Fibroblast of villous mesenchyme (primary cell): Measurements from ENCODE around the gene DET1. TPM values are rescaled to one million over a fixed set of nuclear protein-coding genes. Genes with fewer than 3 reads are reported as not detected.
A peak's percentile ranks its signal among the peaks of the same experiment; 100 is the strongest.
"Not testable (repeated sequence)": the region's sequence is repeated elsewhere in the genome, so short reads cannot be mapped to it uniquely, and the experiment has no call there.

ENCODE experiments used
- DNase-seq: peaks from one replicate; pipeline ENCODE4 v3.0.0-alpha.2; 2010; ENCODE audit warnings: low read depth
- H3K4me3 ChIP-seq: 2 replicates; pipeline ENCODE4 v1.5.1; 2011; ENCODE audit warnings: low read depth, mild to moderate bottlenecking, low read length
- total RNA-seq: library from RNA; depleted of rRNA; stranded (reverse); fragments of >200 nt; gene quantifications from 2 replicates; pipeline ENCODE4 v1.2.3, GENCODE V29; 2012
- TF ChIP-seq, protein P1 (sequence below): IDR thresholded peaks from 2 replicates; pipeline ENCODE4 v1.5.1; 2012; ENCODE audit warnings: low read depth, mild to moderate bottlenecking, low read length; ENCODE audit not compliant: insufficient read depth

The DET1 gene
- total RNA-seq, 1 donor: 7.8 TPM

DNA sequence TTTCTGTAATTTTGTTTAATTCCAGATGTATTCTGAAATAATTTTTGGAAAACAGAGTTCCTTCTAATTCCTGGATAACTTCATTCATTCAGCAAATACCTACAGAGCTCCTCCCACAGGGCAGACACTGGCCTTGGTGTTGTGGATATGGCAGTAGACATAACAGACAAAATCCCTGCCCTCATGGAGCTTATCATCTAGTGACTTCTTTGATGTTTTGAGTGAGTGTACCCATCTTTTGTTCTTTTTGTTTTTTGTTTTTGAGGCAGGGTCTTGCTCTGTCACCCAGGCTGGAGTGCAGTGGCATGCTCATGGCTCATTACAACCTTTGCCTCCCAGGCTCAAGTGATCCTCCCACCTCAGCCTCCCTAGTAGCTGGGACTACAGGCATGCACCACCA, 21.1 kb downstream of the DET1 start:
- H3K4me3 ChIP-seq: no peak overlapping the region
- no peak for DNase-seq
- TF ChIP-seq, protein P1, sequence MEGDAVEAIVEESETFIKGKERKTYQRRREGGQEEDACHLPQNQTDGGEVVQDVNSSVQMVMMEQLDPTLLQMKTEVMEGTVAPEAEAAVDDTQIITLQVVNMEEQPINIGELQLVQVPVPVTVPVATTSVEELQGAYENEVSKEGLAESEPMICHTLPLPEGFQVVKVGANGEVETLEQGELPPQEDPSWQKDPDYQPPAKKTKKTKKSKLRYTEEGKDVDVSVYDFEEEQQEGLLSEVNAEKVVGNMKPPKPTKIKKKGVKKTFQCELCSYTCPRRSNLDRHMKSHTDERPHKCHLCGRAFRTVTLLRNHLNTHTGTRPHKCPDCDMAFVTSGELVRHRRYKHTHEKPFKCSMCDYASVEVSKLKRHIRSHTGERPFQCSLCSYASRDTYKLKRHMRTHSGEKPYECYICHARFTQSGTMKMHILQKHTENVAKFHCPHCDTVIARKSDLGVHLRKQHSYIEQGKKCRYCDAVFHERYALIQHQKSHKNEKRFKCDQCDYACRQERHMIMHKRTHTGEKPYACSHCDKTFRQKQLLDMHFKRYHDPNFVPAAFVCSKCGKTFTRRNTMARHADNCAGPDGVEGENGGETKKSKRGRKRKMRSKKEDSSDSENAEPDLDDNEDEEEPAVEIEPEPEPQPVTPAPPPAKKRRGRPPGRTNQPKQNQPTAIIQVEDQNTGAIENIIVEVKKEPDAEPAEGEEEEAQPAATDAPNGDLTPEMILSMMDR: no peak

GRCh38 chr15:88524094-88524493, 22.4 kb downstream of the DET1 start:
- not testable (repeated sequence) for H3K4me3 ChIP-seq, DNase-seq

- TF ChIP-seq, protein P1: no peak
- DNase-seq: no peak
- H3K4me3 ChIP-seq: no peak overlapping the region
Measured at GRCh38 chr15:88518903-88519302, 27.6 kb downstream of the DET1 start.

DNA sequence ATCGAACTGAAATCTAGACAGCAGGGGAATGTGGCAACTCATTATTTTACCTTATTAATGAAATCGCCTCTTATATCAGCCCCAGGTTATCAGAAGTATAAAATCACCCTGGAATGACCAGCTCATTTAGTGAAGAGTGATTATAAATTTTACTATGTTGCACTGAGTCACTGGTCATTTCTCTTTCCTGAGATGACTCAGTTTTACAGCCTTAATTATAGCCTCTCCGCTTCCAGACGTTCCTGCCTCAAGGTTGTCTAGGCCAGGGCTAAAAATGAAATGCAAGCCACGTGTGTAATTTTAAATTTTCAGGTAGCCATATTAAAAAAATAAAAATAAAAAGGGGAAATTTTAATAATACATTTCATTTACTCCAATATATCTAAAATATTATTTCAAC, 33.3 kb downstream of the DET1 start:
- no peak overlapping the region for H3K4me3 ChIP-seq
- peak; percentile 76 for DNase-seq
- TF ChIP-seq, protein P1: no peak

- peak; percentile 57 for DNase-seq
- TF ChIP-seq, protein P1: no peak
- no peak overlapping the region for H3K4me3 ChIP-seq
Measured at GRCh38 chr15:88512601-88513000, 33.9 kb downstream of the DET1 start.

GRCh38 chr15:88512078-88512477, 34.4 kb downstream of the DET1 start:
- no peak for DNase-seq
- no peak overlapping the region for H3K4me3 ChIP-seq
- TF ChIP-seq, protein P1: no peak

- TF ChIP-seq, protein P1: no peak
- H3K4me3 ChIP-seq: no peak overlapping the region
- DNase-seq: no peak
Measured at GRCh38 chr15:88511161-88511560, 35.3 kb downstream of the DET1 start.
